ENCODE measurements around the gene FEM1C. TPM values are rescaled to one million over a fixed set of nuclear protein-coding genes. Genes with fewer than 3 reads are reported as not detected.

FEM1C gene
- total and polyA plus RNA-seq, 9 of the 15 experiments (the other 6 are each of a cell fraction or from before 2014, with no cell fraction given) = 1.4 to 9.3 (median 4.3) TPM

DNA sequence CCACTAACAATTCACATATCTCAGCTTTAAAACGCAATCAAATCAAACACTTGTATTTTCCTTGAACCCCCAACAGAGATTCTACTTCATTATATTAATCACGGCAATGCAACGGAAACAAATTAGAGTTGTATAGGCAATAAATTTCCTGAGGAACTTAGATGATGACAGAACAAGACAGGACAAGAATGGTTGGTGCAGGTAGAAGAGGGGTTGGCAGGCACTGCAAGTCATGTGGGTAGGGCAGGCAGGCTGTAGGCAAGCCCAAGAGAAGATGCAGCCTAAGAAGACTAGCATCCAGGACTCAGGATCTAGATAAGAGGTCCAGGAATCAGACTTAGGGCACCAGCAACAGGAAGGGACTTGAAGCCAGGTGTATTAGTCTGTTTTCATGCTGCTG is 16.6 kb upstream of the FEM1C start:
- in situ Hi-C loops (cut with MboI) = no loop called here
- H3K79me2 ChIP-seq (ENCODE audit: control insufficient read depth, insufficient read depth, low read length) = no peaks in the 10 kb centered on the region
- no peak overlapping the region for H3K4me2 ChIP-seq (ENCODE audit: insufficient read depth, low read length)
- no peak overlapping the region for H3K4me3 ChIP-seq
- FAIRE-seq = no peak
- ATAC-seq = no peak
- no peaks in the 10 kb centered on the region for H3K9me1 ChIP-seq (ENCODE audit: control insufficient read depth, insufficient read depth, low read length)
- ChIA-PET POLR2A (interaction anchor here (0.6 kb wide), 1 partner anchor 18 kb away, joined by 3 read pairs; no protein-coding TSS in a partner anchor), CTCF (ENCODE audit: low intra/inter-chr PET ratio) (interaction anchor here (0.6 kb wide), 1 partner anchor 274 kb away, joined by 3 read pairs; no protein-coding TSS in a partner anchor)
- no peaks in the 10 kb centered on the region for H3K36me3 ChIP-seq (ENCODE audit: control insufficient read depth, insufficient read depth, low read length)
- H3K4me1 ChIP-seq (replicated peaks in 1 of 2; ENCODE audit: control insufficient read depth in 2 of 2, insufficient read depth in 2 of 2, low read length in 2 of 2) = no peaks in the 10 kb centered on the region; a peak in 1 of 5 replicates
- WGBS (ENCODE audit: insufficient coverage, low coverage, missing lambda C conversion rate) = 2% methylated on average over 3 of the region's 3 CpGs
- TF ChIP-seq ZBTB8A (IDR thresholded peaks at IDR 0.05; ENCODE audit: partially characterized antibody) = no peak
- TF ChIP-seq GABPB2 (CRISPR knock-in tag; conservative IDR thresholded peaks at IDR 0.05) = no peak
- TF ChIP-seq RBBP5 (IDR thresholded peaks at IDR 0.05; ENCODE audit: borderline replicate concordance, insufficient read depth, low read length, poor library complexity, severe bottlenecking) = no peak
- no peak for TF ChIP-seq MCM3 (IDR thresholded peaks at IDR 0.05)
- TF ChIP-seq TEAD2 (tag; IDR thresholded peaks at IDR 0.05) = no peak
- TF ChIP-seq, protein P1, sequence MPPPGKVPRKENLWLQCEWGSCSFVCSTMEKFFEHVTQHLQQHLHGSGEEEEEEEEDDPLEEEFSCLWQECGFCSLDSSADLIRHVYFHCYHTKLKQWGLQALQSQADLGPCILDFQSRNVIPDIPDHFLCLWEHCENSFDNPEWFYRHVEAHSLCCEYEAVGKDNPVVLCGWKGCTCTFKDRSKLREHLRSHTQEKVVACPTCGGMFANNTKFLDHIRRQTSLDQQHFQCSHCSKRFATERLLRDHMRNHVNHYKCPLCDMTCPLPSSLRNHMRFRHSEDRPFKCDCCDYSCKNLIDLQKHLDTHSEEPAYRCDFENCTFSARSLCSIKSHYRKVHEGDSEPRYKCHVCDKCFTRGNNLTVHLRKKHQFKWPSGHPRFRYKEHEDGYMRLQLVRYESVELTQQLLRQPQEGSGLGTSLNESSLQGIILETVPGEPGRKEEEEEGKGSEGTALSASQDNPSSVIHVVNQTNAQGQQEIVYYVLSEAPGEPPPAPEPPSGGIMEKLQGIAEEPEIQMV (tag; conservative IDR thresholded peaks at IDR 0.05; ENCODE audit: low read depth) = no peak
- no peak overlapping the region for H2AFZ ChIP-seq (ENCODE audit: low read depth, low read length)
- H4K20me1 ChIP-seq (replicated peaks; ENCODE audit: control insufficient read depth, insufficient read depth, low read length) = no peaks in the 10 kb centered on the region
- BruUV-seq (replicated peaks) = no TSS peak
- no peaks in the 10 kb centered on the region for H3K9me3 ChIP-seq (replicated peaks; ENCODE audit: control insufficient read depth, insufficient read depth, low read depth, low read length)
- intact Hi-C loops (cut with micrococcal nuclease) = no loop called here
- H3K27me3 ChIP-seq (ENCODE audit: control insufficient read depth in 2 of 2, insufficient read depth in 2 of 2, low read length in 2 of 2) = 0 out of 5 replicates have a peak, but pooled peaks cover 0 to 5% of the 10 kb centered on the region in 2 experiments
- no peak for DNase-seq (ENCODE audit: extremely low read depth in 1 of 4, low spot score in 3 of 4)
- no peak overlapping the region for H3K9ac ChIP-seq (ENCODE audit: insufficient read depth in 1 of 2, low read depth in 2 of 2, low read length in 2 of 2)
- no peak overlapping the region for H3K27ac ChIP-seq (ENCODE audit: extremely low read depth, low read depth, low read length)
